Stimulated activated CD4-positive, alpha-beta T cell treated with anti-CD3 and anti-CD28 coated beads, Interleukin-2, amount 100 ng/mL, for 24 hours (primary cell): ENCODE measurements around the gene FSTL4.

ENCODE experiments used
- DNase-seq, 2 donors: peaks; one replicate each; pipeline ENCODE4 v3.0.0-alpha.2; 2020

Gene FSTL4

GRCh38 chr5:133202066-133202665 lies 410.2 kb downstream of the FSTL4 start:
- DNase-seq, result no peak

GRCh38 chr5:133201310-133201709 lies 411.0 kb downstream of the FSTL4 start:
- DNase-seq, result no peak

- DNase-seq, result no peak
Measured at GRCh38 chr5:133200256-133200655, 412.1 kb downstream of the FSTL4 start.

- no peak for DNase-seq
Measured at GRCh38 chr5:133199417-133200178, 412.7 kb downstream of the FSTL4 start.

- no peak for DNase-seq
Measured at GRCh38 chr5:133198511-133198910, 413.8 kb downstream of the FSTL4 start.

- no peak for DNase-seq
Measured at GRCh38 chr5:133196441-133197085, 415.8 kb downstream of the FSTL4 start.

- DNase-seq, result no peak
Measured at GRCh38 chr5:133195250-133195649, 417.1 kb downstream of the FSTL4 start.

GRCh38 chr5:133193794-133194193 lies 418.5 kb downstream of the FSTL4 start:
- no peak for DNase-seq

- no peak for DNase-seq
Measured at GRCh38 chr5:133192716-133193115, 419.6 kb downstream of the FSTL4 start.

GRCh38 chr5:133189881-133190280 lies 422.5 kb downstream of the FSTL4 start:
- no peak for DNase-seq

- DNase-seq, result no peak
Measured at GRCh38 chr5:133179405-133179804, 432.9 kb downstream of the FSTL4 start.

GRCh38 chr5:133170756-133171387 lies 441.5 kb downstream of the FSTL4 start:
- DNase-seq, result peak; percentile 37 to 43

GRCh38 chr5:133164759-133165158 lies 447.6 kb downstream of the FSTL4 start:
- DNase-seq, result no peak

GRCh38 chr5:133163839-133164238 lies 448.5 kb downstream of the FSTL4 start:
- no peak for DNase-seq

- no peak for DNase-seq
Measured at GRCh38 chr5:133159543-133159942, 452.8 kb downstream of the FSTL4 start.

- no peak for DNase-seq
Measured at GRCh38 chr5:133155326-133155969, 456.9 kb downstream of the FSTL4 start.

- no peak for DNase-seq
Measured at GRCh38 chr5:133154274-133155075, 457.9 kb downstream of the FSTL4 start.

- no peak for DNase-seq
Measured at GRCh38 chr5:133150909-133151544, 461.3 kb downstream of the FSTL4 start.

GRCh38 chr5:133149345-133149744 lies 463.0 kb downstream of the FSTL4 start:
- no peak for DNase-seq

- DNase-seq, result no peak
Measured at GRCh38 chr5:133147815-133148567, 464.4 kb downstream of the FSTL4 start.

- DNase-seq, result no peak
Measured at GRCh38 chr5:133147411-133147810, 464.9 kb downstream of the FSTL4 start.
